Adrenal gland (tissue), 12 donors: Measurements from ENCODE around the gene CORO1C. TPM values are rescaled to one million over a fixed set of nuclear protein-coding genes. Genes with fewer than 3 reads are reported as not detected.
A peak's percentile ranks its signal among the peaks of the same experiment; 100 is the strongest.

Source experiments
- DNase-seq, 7 donors: peaks; one replicate each; pipeline ENCODE4 v3.0.0-alpha.2; 2019 to 2020
- H3K27ac ChIP-seq, 5 donors: fragments of 200-600 bp; sonication (generic) in 4 of 5; 1 replicate in 3 of 5; 2 replicates in 2 of 5; pipeline versions ENCODE4 v1.5.1 to v1.8.0; 2016 to 2020; ENCODE audit warnings: mild to moderate bottlenecking in 1 of 5
- H3K27me3 ChIP-seq: fragments of 200-600 bp; 2 replicates; pipeline ENCODE4 v1.8.0; 2021
- H3K36me3 ChIP-seq, 2 donors: fragments of 200-600 bp; replicated peaks in 1 of 2; 1 replicate in 1 of 2; 2 replicates in 1 of 2; pipeline versions ENCODE4 v1.5.1 to v1.8.0; 2018 to 2022
- H3K4me1 ChIP-seq, 2 donors: fragments of 200-600 bp; replicated peaks in 1 of 2; 1 replicate in 1 of 2; 2 replicates in 1 of 2; pipeline versions ENCODE4 v1.5.1 to v1.8.0; 2018 to 2021
- H3K4me3 ChIP-seq, 4 donors: fragments of 200-600 bp; sonication (generic) in 3 of 4; one replicate each; pipeline ENCODE4 v1.5.1; 2016 to 2018
- H3K9me3 ChIP-seq, 3 donors: fragments of 200-600 bp; sonication (generic) in 1 of 3; replicated peaks in 1 of 3; 1 replicate in 2 of 3; 2 replicates in 1 of 3; pipeline versions ENCODE4 v1.5.1 to v1.8.0; 2016 to 2021
- POLR2A ChIP-seq, 2 donors: fragments of 450-650 bp; IDR thresholded peaks; one replicate each; pipeline ENCODE4 v1.6.1; 2017; ENCODE audit warnings: antibody characterized with exemption in 2 of 2, mild to moderate bottlenecking in 2 of 2, moderate library complexity in 1 of 2
- WGBS, 4 donors: extraction: QIAGEN DNeasy Blood & Tissue Kit in 2 of 4; methylation state at CpG; one replicate each; pipeline versions ENCODE4 v1.1.5 to v1.1.7; 2013 to 2017; 5-methylcytosine and 5-hydroxymethylcytosine counted together
- intact Hi-C, 2 donors: fragments of 100-400 bp; cut with DNase I; formaldehyde crosslinking; loops; one replicate each; pipeline versions ENCODE4 v1.14.1 to v1.15.0; 2022 to 2023
- polyA plus RNA-seq, 3 donors: library from polyadenylated mRNA; stranded (reverse); fragments of 200-250 nt in 2 of 3; fragments of 350-450 nt in 1 of 3; fragmentation: Illumina TruSeq in 1 of 3; extraction: RNeasy Lipid Tissue Mini Kit (QIAGEN cat#74804) in 1 of 3; gene quantifications; one replicate each; pipeline ENCODE4 v1.2.3, GENCODE V29; 2013 to 2014
- total RNA-seq, 9 donors: library from RNA; depleted of rRNA in 4 of 9; stranded (reverse); fragments of >200 nt in 4 of 9; fragments of 120-200 nt in 1 of 9; fragmentation: NEBNext Ultra II Directional in 1 of 9; extraction: Animal tissue kit (Norgen Biotek cat#: 25700) in 1 of 9; gene quantifications; one replicate each; pipeline versions ENCODE4 v1.1.0 to v1.2.4, GENCODE V29; 2013 to 2023
- TF ChIP-seq, protein P1 (sequence below), 6 experiments: fragments of 450-650 bp in 4 of 6; fragments of 200-600 bp in 2 of 6; sonication (generic) in 1 of 6; IDR thresholded peaks; 1 replicate in 5 of 6; 2 replicates in 1 of 6; pipeline versions ENCODE4 v1.5.1 to v1.8.0; 2016 to 2021; ENCODE audit warnings: antibody characterized with exemption in 6 of 6, mild to moderate bottlenecking in 2 of 6, moderate library complexity in 1 of 6
- donor health status: healthy with polysubstance abuse.
- donor health status: Bipolar disorder and iron deficiency.
- donor health status: DM: yes; HTN: yes; CAD: no.
- donor health status: DM: no; HTN: no; CAD: no.
- donor health status: DM: no; HTN: no; CAD: no.
- donor health status: DM: yes; HTN: yes; CAD: no.

CORO1C gene
- total and polyA plus RNA-seq, 12 donors = 17.4 to 124 (median 71.4) TPM

DNA sequence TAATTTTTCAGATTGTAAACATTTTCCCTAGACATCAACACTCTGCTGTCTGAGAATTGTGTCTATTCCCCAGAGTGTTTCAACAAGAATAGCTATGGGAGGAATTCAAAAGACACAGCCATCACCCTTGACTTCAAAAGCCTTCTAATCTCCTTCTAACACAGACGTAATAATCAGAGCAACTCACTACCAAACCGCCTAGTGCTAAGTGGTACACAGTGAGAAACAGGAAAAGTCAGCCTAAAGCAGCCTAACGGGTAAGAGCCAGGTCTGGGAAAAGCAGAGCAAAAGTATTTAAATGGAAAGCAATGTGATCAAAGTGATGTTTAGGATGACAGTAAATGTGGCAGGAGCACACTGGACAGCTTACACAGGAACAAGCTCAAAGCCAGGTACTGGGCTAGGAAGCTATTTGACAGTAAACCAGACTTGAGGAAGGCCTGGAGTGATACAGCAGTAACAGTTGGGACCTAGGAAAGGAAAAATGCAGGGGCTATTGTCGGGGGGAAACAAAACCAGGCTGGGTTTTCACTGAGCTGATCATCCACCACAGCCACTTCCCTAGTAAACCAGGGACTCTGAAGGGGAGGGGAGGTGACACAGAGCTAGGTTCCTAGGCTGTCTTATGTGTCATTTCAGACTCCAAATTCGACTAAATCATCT, 29.4 kb downstream of the CORO1C start:
- intact Hi-C loops = no loop called here
- Histone ChIP-seq H3K27me3 (no peaks in the 10 kb centered on the region), H3K36me3 (peaks cover 0 to 8% of the 10 kb centered on the region in 2 donors), H3K4me3 (no peak overlapping the region), H3K27ac (peak overlapping the region in 2 of 5 donors; percentile 42 to 58), H3K4me1 (peaks cover 0 to 37% of the 10 kb centered on the region in 2 donors), H3K9me3 (no peaks in the 10 kb centered on the region)
- 45 to 67% (median 58%) methylated on average over 5 of the region's 5 CpGs for WGBS, 4 donors
- no peak for DNase-seq
- TF ChIP-seq, protein P1, sequence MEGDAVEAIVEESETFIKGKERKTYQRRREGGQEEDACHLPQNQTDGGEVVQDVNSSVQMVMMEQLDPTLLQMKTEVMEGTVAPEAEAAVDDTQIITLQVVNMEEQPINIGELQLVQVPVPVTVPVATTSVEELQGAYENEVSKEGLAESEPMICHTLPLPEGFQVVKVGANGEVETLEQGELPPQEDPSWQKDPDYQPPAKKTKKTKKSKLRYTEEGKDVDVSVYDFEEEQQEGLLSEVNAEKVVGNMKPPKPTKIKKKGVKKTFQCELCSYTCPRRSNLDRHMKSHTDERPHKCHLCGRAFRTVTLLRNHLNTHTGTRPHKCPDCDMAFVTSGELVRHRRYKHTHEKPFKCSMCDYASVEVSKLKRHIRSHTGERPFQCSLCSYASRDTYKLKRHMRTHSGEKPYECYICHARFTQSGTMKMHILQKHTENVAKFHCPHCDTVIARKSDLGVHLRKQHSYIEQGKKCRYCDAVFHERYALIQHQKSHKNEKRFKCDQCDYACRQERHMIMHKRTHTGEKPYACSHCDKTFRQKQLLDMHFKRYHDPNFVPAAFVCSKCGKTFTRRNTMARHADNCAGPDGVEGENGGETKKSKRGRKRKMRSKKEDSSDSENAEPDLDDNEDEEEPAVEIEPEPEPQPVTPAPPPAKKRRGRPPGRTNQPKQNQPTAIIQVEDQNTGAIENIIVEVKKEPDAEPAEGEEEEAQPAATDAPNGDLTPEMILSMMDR (IDR thresholded peaks at IDR 0.05) = no peak

DNA sequence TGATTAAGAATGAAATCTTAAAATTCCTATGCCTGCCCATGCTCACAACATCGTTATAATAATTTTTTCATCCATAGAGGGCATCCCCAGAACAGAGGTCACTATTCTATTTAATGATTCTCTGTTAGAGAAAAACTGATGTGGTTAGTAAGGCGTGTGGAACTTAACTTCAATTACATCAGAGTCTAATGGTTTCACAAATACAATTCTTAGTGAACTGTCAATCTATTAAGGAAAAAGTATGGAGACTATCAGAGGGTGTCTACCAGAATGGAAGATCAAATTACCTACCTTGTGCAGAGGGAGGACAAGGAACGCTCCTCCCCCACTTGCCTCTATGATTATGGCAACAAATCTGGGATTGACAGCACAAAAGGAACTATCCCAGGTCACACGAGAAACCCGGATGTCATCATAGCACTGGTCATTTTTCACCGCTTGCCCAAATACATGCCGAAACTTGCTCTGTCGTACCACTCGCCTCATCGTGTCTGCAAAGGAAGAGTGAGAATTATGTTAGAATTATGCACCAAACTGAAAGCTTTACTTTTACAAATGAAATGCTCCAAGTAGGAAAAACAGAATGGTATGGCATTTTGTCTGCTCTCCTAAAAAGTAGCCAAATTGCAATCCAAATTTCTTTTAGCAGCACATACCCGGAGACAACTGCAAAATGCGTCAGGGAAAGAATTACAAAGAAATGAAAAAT, 30.3 kb downstream of the CORO1C start:
- DNase-seq = no peak
- H3K9me3 ChIP-seq = no peaks in the 10 kb centered on the region
- peak overlapping the region in 2 of 5 donors; percentile 20 to 58 for H3K27ac ChIP-seq
- intact Hi-C loops = no loop called here
- H3K4me3 ChIP-seq = no peak overlapping the region
- no peaks in the 10 kb centered on the region for H3K27me3 ChIP-seq
- 73 to 82% (median 78%) methylated on average over 12 of the region's 12 CpGs for WGBS, 4 donors
- H3K36me3 ChIP-seq = peaks cover 0 to 8% of the 10 kb centered on the region in 2 donors
- peaks cover 0 to 45% of the 10 kb centered on the region in 2 donors for H3K4me1 ChIP-seq
- TF ChIP-seq, protein P1 (IDR thresholded peaks at IDR 0.05) = no peak
- TF ChIP-seq POLR2A (IDR thresholded peaks at IDR 0.05) = no peak

DNA sequence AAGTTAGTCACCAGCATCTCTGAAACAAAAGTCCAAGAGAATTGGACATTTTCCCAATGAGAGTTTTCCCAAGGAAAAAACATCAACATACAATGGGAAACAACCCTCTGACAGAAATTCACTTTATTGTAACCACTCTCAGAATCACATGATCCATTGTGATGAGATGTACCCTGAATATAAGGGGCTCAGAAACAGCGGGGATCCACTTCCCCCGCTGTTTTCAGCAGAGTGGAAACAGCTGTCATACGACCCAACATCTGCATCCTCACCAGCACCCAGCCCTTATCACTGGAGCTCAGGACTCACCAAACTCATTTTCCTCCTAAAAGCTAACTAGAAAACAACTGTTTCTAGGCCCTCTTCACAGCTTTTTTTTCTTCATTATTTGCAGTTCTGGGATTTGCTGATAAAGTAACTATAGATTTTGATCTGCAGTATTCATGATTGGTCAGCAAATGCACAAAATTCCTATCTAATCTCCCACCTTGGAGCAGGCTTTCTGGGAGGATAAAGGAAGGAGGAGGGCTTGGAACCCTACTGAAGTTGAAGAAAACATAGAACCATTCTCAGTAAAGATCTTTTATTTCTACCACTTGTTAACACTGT, 31.3 kb downstream of the CORO1C start:
- H3K9me3 ChIP-seq = no peaks in the 10 kb centered on the region
- DNase-seq = no peak
- peaks cover 0 to 45% of the 10 kb centered on the region in 2 donors for H3K4me1 ChIP-seq
- H3K27ac ChIP-seq = peak overlapping the region in 1 of 5 donors; percentile 58
- no peak overlapping the region for H3K4me3 ChIP-seq
- no peak for TF ChIP-seq POLR2A (IDR thresholded peaks at IDR 0.05)
- TF ChIP-seq, protein P1 (IDR thresholded peaks at IDR 0.05) = no peak
- peaks cover 0 to 8% of the 10 kb centered on the region in 2 donors for H3K36me3 ChIP-seq
- H3K27me3 ChIP-seq = no peaks in the 10 kb centered on the region
- intact Hi-C loops = no loop called here
- WGBS, 4 donors = 65 to 89% (median 81%) methylated on average over 3 of the region's 3 CpGs

DNA sequence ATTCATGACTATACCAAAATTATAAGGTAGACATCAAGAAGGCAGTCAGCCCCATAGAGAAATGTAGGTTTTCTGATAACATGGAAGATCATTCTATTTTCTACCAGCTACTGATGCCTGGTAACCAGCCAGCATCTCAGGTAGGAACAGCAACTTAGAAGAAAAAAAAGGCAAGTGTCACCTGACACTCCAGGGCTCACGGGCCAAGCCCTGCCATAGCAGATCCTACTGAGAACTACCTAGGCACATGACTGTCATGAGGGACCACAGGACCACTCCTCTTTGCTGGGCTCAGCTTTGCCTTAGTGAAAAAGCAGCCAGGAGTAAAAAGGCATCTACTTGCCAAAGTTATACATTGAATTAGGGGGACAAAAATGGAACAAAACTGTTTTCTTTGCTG, 33.4 kb downstream of the CORO1C start:
- Histone ChIP-seq H3K4me1 (peaks cover 0 to 41% of the 10 kb centered on the region in 2 donors), H3K27me3 (no peaks in the 10 kb centered on the region), H3K9me3 (no peaks in the 10 kb centered on the region), H3K27ac (no peak overlapping the region), H3K4me3 (no peak overlapping the region), H3K36me3 (peaks cover 0 to 8% of the 10 kb centered on the region in 2 donors)
- WGBS, 4 donors = 84 to 100% (median 92%) methylated on average over 1 of the region's 1 CpG
- intact Hi-C loops = no loop called here
- no peak for DNase-seq
- TF ChIP-seq, protein P1 (IDR thresholded peaks at IDR 0.05) = no peak
- no peak for TF ChIP-seq POLR2A (IDR thresholded peaks at IDR 0.05)
